ENCODE measurements around the gene DENND5A. TPM values are rescaled to one million over a fixed set of nuclear protein-coding genes. Genes with fewer than 3 reads are reported as not detected.

Gene DENND5A
- total RNA-seq, 4 donors from 2014 or later = 103 to 135 (median 108) TPM

DNA sequence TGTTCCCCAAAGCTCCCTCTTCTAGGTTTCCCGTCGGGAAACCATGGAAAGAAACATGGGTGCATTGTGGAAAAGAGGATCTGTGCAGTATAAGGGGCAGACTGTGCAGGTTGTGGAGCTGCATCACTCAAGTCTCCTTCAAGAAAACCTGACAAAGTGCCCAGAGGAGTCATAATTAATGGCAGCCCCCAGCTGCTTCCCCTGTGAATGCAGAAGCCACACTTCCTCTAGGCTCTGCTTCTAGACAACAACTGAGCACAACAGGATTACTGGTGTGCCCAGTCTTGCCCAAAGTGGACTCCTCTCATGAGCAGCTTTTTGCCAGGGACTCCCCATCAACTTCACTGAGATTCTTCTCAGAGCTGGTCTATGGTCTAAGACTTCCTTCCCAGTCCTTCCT lies 131.2 kb downstream of the DENND5A start:
- Histone ChIP-seq H3K4me3 (no peak overlapping the region), H3K27ac (replicated peaks in 1 of 4) (no peak overlapping the region), H3K27me3 (no peaks in the 10 kb centered on the region), H3K36me3 (peaks cover 0 to 29% (median 12%) of the 10 kb centered on the region in 4 donors), H3K4me1 (peaks cover 8 to 20% (median 17%) of the 10 kb centered on the region in 4 donors), H3K9me3 (no peaks in the 10 kb centered on the region)
- DNase-seq (ENCODE audit: extremely low spot score) = no peak
- WGBS = 96% methylated on average over 2 of the region's 2 CpGs
- intact Hi-C loops (cut with DNase I) = no loop called here
- TF ChIP-seq POLR2AphosphoS5 (IDR thresholded peaks at IDR 0.05) (no peak), POLR2A (IDR thresholded peaks at IDR 0.05; ENCODE audit: low read depth) (no peak), EP300 (IDR thresholded peaks at IDR 0.05) (no peak)
- TF ChIP-seq, protein P1, sequence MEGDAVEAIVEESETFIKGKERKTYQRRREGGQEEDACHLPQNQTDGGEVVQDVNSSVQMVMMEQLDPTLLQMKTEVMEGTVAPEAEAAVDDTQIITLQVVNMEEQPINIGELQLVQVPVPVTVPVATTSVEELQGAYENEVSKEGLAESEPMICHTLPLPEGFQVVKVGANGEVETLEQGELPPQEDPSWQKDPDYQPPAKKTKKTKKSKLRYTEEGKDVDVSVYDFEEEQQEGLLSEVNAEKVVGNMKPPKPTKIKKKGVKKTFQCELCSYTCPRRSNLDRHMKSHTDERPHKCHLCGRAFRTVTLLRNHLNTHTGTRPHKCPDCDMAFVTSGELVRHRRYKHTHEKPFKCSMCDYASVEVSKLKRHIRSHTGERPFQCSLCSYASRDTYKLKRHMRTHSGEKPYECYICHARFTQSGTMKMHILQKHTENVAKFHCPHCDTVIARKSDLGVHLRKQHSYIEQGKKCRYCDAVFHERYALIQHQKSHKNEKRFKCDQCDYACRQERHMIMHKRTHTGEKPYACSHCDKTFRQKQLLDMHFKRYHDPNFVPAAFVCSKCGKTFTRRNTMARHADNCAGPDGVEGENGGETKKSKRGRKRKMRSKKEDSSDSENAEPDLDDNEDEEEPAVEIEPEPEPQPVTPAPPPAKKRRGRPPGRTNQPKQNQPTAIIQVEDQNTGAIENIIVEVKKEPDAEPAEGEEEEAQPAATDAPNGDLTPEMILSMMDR (IDR thresholded peaks at IDR 0.05) = no peak

DNA sequence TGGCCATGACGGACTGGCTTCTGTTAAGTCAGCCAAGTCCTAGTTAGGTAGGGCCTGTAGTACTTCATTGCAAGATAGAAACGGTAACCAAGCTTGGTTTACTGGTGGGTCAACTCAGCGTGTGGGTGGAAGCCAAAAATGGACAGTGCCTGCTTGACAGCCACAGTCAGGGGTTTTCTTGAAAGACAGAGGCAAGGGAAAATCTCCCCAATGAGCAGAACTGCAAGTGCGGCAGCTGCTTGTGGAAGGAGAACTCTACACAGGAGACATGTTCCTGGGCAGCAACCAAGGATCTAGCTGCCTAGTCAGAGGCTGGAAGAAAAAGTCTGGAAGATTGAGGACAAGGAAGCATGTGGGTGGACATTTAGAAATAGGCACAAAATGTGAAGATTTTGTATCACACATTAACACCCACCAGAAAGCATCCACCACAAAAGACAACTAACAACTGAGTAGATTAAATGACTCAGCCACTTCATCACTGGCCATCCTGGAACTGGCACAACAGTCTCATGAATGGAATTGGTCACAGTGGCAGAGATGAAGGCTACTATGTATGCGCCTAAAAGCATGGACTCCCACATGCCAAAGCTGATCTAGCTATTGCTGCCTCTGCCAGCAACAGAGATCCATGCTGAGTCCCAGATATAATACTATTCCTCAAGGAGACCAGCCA lies 132.8 kb downstream of the DENND5A start:
- H3K27me3 ChIP-seq = no peaks in the 10 kb centered on the region
- 96% methylated on average over 5 of the region's 5 CpGs for WGBS
- no peak overlapping the region for H3K27ac ChIP-seq (replicated peaks in 1 of 4)
- intact Hi-C loops (cut with DNase I) = no loop called here
- no peaks in the 10 kb centered on the region for H3K9me3 ChIP-seq
- peaks cover 1 to 4% (median 3%) of the 10 kb centered on the region in 4 donors for H3K4me1 ChIP-seq
- TF ChIP-seq POLR2AphosphoS5 (IDR thresholded peaks at IDR 0.05) = no peak
- TF ChIP-seq EP300 (IDR thresholded peaks at IDR 0.05) = no peak
- no peak for TF ChIP-seq POLR2A (IDR thresholded peaks at IDR 0.05; ENCODE audit: low read depth)
- TF ChIP-seq, protein P1 (IDR thresholded peaks at IDR 0.05) = no peak
- no peak overlapping the region for H3K4me3 ChIP-seq
- H3K36me3 ChIP-seq = peaks cover 0 to 18% (median 9%) of the 10 kb centered on the region in 4 donors
- no peak for DNase-seq (ENCODE audit: extremely low spot score)

GRCh38 chr11:9130297-9130696 lies 134.9 kb downstream of the DENND5A start:
- no peaks in the 10 kb centered on the region for H3K27me3 ChIP-seq
- H3K36me3 ChIP-seq = peaks cover 0 to 13% (median 6%) of the 10 kb centered on the region in 4 donors
- H3K27ac ChIP-seq (replicated peaks in 1 of 4) = no peak overlapping the region
- no peak overlapping the region for H3K4me3 ChIP-seq
- intact Hi-C loops (cut with DNase I) = no loop called here
- no peaks in the 10 kb centered on the region for H3K9me3 ChIP-seq
- no peak for DNase-seq (ENCODE audit: extremely low spot score)
- TF ChIP-seq POLR2A (IDR thresholded peaks at IDR 0.05; ENCODE audit: low read depth) (no peak), EP300 (IDR thresholded peaks at IDR 0.05) (no peak), POLR2AphosphoS5 (IDR thresholded peaks at IDR 0.05) (no peak)
- TF ChIP-seq, protein P1 (IDR thresholded peaks at IDR 0.05) = no peak
- no peaks in the 10 kb centered on the region for H3K4me1 ChIP-seq
- 58% methylated on average over 1 of the region's 1 CpG for WGBS

GRCh38 chr11:9126636-9127035 lies 138.5 kb downstream of the DENND5A start:
- Histone ChIP-seq H3K27me3 (no peaks in the 10 kb centered on the region), H3K4me3 (no peak overlapping the region), H3K4me1 (no peaks in the 10 kb centered on the region), H3K27ac (replicated peaks in 1 of 4) (no peak overlapping the region), H3K9me3 (no peaks in the 10 kb centered on the region), H3K36me3 (peaks cover 0 to 7% (median under 1%) of the 10 kb centered on the region in 4 donors)
- no peak for DNase-seq (ENCODE audit: extremely low spot score)
- TF ChIP-seq POLR2AphosphoS5 (IDR thresholded peaks at IDR 0.05) = no peak
- intact Hi-C loops (cut with DNase I) = no loop called here
- WGBS = 82% methylated on average over 2 of the region's 2 CpGs

DNA sequence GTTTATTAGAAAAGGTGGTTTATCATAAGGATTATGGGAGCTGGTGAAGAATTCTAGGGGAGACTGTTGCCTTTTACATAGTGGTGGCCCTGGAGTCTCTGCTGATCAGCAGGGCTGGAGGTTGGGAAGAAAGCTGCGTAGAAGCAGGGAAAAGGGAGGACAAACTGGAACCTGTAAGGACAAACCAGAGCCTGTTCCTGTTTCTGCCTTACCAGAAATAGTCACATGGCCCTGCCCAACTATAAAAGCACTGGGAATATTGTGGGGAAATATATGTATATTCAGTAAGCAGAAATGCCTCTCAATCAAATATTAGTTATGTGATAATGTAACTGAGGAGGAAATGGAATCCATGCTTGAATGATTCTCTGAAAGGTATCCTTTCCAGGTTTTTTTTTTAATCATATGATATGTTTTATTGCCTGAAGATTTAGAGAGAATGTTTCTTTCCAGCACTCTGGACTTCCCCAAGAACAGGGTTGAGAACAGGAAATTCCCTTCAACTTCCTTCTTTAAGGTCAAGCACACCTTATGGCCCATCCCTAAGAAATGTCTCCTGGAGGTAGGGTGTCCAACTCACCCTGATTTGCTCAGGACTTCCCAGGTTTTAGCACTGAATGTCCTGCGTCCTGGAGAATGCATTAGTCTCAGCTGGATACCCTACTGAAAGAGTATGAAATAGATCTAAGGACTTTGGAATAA lies 139.8 kb downstream of the DENND5A start:
- H3K36me3 ChIP-seq = peaks cover 0 to 5% (median 0%) of the 10 kb centered on the region in 4 donors
- DNase-seq (ENCODE audit: extremely low spot score) = no peak
- WGBS = 97% methylated on average over 2 of the region's 2 CpGs
- H3K27ac ChIP-seq (replicated peaks in 1 of 4) = no peak overlapping the region
- TF ChIP-seq POLR2A (IDR thresholded peaks at IDR 0.05; ENCODE audit: low read depth) (no peak), POLR2AphosphoS5 (IDR thresholded peaks at IDR 0.05) (no peak), EP300 (IDR thresholded peaks at IDR 0.05) (no peak)
- TF ChIP-seq, protein P1 (IDR thresholded peaks at IDR 0.05) = no peak
- H3K9me3 ChIP-seq = no peaks in the 10 kb centered on the region
- H3K27me3 ChIP-seq = no peaks in the 10 kb centered on the region
- intact Hi-C loops (cut with DNase I) = no loop called here
- no peak overlapping the region for H3K4me3 ChIP-seq
- no peaks in the 10 kb centered on the region for H3K4me1 ChIP-seq

All from esophagus muscularis mucosa (tissue), 4 donors.